AG20443 (cell line): ENCODE results near the gene KCTD11.
A peak's percentile ranks its signal among the peaks of the same experiment; 100 is the strongest.

Experiments
- DNase-seq: peaks from one replicate; pipeline ENCODE4 v3.0.0; 2012; ENCODE audit warnings: low spot score, mixed read lengths

KCTD11 gene

DNA sequence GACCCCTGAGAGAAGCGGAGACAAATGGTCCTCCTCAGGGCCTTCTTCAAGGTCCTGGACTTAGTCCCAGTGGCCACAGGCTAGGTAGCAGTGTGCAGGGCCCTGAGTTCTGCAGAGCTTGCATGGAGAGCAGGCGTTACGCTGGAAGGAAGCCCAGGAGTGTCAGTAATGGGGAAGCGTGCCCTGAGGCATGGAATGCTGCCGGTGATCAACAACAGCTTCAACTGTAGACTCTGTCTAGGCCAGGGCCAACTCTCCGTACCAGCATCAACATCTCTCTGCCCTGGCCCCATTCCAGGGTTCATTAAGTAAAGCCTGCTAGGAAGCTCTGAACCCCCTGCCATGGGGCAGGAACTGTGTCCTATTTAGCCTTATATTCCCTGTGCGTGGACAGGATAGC, 28.4 kb downstream of the KCTD11 start:
- DNase-seq = peak; percentile 82

DNA sequence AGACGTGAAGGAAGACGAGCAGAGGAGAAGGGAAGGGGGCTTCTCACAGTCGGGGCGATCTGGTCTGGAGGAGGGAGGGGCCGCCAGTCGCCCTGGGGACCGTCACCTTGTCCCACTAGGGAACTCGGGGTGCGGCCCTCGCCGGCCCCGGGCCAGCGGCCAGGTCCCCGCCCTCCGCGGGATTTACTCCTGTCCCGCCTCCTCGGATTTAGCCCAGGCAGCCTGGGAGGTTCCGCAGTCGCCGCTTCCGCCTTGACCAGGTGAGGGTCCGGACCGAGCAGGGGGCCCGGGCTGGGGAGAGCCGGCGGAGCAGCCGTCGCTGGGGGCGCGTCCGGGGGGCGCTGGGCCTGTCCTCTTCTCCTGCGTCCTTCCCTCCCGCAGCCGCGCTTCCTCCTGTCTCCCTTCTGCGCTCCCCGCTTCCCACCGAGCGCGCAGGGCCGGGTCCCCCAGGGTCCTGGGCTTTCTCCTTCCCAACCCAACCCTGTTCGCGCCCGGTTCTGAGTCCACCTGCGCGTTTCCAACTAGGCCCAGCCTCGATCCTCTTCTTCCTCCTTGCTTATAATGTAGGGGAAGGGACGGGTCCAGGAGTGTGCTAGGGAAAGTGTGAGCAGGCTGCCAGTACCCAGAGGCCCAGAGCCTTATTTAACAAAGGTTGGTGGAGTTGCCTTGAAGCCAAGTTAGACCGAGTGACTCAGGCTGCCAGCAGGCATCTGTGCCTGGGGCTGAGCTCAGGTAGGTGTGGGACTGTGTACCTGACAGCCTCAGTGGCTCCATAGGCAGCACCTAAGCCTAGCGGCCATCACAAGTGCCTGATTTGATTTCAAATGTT, 29.1 kb downstream of the KCTD11 start, which contains the start of gene TNK1:
TNK1 (plus strand) TSS at position 235 of the 829 bp plus-strand sequence. CDS start 1,838 bp downstream, outside the sequence.
- peak; percentile 69 for DNase-seq

DNA sequence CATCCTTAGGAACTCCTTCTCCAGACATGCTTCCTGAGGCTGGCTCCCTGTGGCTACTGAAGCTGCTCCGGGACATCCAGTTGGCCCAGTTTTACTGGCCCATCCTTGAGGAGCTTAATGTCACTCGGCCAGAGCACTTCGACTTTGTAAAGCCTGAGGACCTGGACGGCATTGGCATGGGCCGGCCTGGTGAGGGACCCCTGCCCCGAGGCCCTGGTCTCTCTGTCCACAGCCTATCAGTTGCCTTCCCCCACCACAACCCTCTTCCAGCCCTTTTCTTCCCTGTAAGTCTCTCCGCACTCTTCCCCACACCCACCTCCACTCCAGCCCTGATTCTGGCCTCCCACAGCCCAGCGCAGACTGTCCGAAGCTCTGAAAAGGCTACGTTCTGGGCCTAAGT, 30.9 kb downstream of the KCTD11 start:
- no peak for DNase-seq

DNA sequence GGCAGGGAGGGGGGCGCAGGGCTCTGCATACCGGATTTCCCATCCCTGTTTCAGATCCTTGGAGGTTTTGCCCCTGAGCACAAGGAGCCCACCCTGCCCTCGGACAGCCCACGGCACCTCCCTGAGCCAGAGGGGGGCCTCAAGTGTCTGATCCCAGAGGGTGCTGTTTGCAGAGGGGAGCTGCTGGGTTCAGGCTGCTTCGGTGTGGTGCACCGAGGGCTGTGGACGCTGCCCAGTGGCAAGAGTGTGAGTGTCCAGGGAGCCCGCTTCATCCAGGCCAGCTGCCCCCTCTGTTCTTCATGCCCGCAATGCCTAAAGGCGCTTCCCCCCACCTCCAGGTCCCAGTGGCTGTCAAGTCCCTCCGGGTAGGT, 31.4 kb downstream of the KCTD11 start:
- DNase-seq = no peak

DNA sequence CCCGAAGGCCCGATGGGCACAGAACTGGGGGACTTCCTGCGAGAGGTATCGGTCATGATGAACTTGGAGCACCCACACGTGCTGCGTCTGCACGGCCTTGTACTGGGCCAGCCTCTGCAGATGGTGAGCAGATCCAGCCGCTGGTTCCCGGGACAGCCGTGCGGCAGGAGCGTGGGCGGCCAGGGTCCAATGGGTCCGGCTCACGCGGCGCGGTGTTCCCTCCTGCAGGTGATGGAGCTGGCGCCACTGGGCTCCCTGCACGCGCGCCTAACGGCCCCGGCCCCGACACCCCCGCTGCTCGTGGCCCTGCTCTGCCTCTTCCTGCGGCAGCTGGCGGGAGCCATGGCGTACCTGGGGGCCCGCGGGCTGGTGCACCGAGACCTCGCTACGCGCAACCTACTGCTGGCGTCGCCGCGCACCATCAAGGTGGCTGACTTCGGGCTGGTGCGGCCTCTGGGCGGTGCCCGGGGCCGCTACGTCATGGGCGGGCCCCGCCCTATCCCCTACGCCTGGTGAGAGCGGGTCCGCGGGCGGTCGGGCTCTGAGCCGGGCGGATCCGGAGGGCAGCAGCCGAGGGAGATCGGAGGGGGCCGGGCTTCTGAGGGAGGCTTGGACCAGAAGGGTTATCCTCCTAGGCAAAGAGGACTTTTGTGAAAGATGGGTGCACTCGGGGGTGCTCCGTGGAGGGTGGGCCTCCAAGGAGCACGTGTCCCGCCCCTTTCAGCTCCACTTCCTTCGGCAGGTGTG, 32.0 kb downstream of the KCTD11 start:
- peak; percentile 73 for DNase-seq

DNA sequence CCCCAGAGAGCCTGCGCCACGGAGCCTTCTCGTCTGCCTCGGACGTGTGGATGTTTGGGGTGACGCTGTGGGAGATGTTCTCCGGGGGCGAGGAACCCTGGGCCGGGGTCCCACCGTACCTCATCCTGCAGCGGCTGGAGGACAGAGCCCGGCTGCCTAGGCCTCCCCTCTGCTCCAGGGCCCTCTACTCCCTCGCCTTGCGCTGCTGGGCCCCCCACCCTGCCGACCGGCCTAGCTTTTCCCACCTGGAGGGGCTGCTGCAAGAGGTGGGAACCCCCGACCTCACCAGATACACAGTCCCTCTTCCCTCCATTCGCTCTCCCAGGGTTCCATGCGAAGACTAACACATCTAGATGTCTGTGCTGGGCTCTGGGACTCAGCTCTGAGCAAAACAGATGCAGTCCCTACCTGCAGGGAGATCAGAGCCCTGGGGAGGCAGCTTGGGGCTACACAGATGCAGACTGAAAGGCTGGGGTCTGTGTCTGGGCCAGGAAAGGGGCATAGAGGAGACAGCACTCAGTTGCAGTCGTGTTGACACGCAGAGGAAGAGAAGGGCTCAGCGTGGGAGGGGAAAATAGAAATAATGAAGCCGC, 32.6 kb downstream of the KCTD11 start:
- no peak for DNase-seq

DNA sequence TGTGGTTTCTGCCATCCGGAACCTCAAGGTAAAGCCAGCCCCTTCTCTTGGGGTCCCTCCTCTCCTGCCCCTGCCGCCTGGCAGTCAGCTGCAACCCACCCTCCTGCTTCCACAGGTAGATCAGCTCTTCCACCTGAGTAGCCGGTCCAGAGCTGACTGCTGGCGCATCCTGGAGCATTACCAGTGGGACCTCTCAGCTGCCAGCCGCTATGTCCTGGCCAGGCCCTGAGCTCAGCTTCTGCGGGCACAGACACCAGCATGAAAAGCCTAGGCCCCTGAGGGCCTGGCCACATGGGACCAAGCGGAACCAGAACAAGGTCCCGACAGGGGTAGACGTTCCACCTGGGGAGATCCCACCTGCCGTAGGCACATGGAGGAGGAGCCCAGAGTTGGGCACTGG, 36.9 kb downstream of the KCTD11 start:
- DNase-seq = no peak

DNA sequence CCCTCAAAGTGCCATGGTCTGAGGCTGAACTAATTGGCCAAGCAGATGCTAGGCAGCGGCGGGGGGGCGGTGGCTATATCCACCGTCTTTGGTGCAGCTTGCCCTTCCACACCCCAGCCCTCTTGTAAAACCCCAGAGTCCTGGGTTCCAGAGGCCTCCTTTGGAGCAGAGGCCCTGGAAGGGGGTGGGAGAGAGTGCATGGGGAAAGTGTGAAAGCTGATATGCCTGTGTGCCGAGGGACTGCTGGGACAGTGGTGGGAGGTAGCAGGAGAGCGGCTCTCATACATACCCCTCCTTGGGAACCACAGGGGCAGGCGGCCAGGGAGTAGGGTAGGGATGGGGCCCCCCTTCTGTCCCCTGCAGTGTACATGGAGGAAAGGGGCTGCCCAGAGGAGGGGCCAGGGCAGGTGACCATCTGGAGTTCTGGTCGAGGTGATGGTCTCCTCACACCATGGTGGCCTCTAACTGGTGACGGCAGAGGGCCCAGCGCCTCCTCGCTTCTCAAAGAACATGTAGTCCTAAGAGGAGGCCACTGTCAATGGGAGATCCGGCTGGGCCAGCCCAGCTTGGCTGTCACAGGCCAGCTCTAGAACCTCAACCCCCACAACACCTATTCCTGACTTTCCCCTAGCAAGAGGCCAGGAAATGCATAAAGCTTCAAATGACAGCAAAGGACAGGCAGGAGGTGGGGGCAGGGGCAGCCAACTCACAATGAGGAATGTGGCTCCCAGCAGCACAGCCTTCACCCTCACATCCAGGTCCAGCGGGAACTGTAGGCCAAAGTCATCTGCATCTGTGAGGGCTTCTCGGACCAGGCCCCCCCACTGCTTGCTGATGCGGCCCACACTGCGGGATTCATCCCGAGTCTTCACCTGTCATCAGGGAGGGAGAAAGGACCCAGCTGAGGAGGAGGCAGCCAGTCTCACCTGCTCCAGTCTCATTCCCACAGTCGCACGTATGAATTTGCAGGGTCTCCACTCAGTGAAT, 38.3 kb downstream of the KCTD11 start:
- no peak for DNase-seq

DNA sequence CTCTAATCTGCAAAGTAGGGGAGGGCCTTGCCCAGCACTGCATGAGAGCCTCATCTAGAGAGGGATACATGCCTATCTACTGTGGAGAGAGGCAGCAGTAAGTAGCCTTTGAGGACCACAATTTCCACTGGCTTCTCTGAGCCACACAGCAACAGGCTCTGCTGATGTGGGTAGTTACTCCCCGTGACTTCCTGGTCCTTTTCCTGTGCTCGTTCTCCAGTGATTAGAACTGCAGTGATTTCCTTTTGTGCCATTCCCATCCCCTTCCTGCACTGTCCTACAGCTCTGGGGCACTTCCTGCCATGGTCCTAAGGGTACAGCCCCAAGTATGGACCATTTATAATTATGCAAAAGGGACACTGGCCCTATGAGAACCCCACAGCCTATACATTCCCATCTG, 39.3 kb downstream of the KCTD11 start:
- no peak for DNase-seq

DNA sequence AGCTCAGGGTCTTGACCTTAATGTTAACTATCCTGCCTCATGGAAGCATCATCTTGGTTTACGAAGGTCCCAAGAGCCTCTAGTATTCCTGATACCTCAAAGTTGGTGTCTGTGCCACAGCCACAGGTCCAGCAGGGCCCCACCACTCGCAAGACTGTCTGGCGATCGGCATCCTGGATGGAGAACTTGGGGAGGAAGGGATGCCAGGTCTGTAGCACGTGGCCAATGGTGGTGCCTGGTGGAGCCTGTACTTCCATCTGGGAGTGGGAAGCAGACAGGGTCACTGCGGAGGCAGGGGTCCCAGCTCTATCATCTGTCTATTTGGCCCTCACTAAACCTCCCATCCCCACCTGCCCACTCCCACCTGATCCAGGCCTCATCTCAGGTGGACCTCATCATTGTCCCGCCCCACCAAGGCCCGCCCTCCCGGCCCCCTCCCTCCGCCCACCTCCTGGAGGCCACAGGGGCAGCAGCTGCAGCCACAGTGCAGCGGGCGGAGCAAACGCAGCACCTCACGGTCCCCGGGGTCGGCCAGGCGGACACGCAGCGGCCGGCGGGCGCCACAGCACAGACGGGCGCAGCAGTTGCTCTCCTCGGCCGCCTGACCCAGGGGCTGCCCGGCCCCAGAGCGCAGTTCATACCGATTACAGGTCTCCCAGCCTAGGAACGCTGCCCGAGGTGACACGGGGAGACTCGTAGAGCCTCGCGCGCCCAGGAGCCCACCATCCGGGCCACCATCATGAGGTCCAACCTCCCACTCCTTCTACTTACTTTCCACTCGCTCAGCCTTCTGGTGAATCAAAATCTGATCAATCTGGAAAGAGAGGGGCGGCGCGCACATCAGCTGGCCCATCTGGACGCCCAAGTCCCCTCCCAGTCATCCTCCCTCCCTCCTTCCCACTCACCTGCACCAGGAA, 41.0 kb downstream of the KCTD11 start:
- no peak for DNase-seq

DNA sequence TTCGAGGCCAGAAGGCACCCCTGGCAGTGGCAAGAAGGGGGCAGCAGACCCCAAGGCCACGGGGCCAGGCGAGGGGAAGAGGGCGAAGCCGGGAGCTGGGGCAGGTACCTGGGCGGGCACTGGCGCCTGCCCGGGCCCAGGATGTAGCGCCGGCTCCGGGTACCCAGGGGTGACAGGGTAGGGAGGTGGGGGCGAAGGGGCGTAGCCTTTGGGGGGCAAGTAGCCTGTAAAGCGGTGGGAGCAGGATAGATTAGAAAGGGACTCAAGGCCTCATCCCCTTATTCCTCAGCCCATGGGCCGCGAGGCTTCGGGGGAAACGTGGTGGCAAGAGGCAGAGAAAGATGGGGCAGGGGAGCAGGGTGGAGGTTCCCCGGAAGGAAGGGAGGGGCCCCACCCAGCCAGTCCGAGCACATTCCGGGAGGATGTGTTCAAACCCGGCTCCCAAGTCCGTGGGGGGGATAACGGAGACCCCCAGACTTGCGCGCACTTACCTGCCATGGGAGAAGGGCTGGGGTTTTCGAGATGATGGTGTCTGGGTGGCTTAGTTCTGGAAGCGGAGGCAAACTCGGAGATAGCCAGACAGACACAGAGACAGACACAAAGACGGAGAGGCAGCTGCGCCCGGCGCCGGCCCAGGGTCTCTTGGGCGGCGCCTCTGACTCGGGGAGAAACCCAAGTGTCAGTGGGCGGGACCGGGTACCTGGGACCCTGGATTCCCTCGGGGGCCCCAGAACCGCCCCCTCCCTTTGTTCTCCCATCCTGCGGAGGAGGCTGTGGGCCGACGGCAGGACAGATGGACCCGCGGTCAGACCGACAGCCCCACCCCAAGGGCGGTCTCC, 41.9 kb downstream of the KCTD11 start:
- peak; percentile 47 for DNase-seq

DNA sequence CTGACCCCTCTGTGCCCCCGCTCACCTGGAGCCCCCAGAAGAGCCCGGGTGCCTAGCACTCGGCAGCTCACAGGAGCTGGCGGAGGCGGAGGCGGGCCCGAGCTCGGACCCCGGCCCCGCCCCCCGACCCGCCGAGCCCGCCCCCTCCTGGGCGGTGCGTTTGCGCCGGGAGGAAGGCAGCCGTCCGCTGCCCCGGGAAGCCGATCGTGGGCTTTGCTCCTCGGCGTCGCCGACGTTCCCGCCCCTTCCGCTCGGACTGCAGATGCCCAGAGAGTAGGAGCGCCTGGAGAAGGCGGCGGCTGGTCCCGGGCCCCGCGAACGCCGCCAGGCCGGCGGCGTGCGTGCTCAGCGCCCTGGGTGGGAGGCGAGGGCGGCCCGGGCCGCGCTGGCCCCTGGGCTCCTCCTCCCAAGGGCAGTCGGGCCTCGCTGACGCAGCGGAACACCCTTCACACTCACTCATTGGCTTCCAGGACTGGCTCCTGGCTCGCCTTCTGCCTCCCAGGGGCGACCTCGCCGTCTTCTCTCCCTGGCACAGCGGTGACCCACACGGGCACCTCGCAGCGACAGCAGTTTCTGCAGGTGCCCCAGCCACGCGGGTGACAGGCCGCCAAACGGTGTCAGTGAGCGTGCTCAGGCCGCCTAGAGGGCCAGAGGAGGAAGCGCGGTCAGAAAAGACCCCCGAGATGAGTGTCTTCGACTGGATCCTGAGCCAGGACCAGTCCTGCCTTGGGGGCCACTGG, 42.7 kb downstream of the KCTD11 start, which contains the start of gene PLSCR3:
PLSCR3 (minus strand) TSS at position 74 of the 740 bp plus-strand sequence. CDS start 415 bp downstream, outside the sequence.
- DNase-seq = peak; percentile 96

DNA sequence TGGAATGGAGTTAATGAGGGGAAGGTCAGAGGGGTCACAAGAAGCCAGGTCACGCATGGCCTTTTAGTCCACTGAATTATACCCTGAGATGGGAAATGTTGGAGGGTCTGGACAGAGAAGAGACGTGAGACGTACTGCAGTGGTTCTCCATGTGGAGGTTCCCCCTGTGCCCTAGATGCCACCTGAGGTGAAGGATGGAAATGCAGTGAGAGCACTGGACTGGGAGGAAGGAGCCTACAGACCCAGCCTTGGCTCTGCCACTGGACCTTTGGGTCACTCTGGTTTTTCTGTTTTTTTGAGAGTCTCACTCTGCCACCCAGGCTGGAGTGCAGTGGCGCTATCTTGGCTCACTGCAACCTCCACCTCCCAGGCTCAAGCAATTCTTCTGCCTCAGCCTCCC, 44.2 kb downstream of the KCTD11 start:
- no peak for DNase-seq

DNA sequence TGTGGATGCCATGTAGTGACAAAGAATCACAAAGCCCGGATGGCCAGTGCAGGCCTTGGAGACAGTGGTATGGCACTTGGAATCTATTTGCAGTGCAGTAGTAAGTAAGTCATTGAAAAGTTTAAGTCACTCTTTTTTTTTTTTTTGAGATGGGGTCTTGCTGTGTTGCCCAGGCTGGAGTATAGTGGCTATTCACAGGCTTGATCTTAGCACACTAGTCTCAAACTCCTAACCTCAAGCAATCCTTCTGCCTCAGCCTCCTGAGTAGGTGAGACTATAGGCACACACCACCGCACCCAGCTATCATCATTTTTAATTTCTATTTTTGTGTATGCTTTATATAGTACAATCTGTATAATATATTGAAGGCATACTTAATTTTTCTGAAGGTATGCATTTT, 46.6 kb downstream of the KCTD11 start:
- DNase-seq = no peak

DNA sequence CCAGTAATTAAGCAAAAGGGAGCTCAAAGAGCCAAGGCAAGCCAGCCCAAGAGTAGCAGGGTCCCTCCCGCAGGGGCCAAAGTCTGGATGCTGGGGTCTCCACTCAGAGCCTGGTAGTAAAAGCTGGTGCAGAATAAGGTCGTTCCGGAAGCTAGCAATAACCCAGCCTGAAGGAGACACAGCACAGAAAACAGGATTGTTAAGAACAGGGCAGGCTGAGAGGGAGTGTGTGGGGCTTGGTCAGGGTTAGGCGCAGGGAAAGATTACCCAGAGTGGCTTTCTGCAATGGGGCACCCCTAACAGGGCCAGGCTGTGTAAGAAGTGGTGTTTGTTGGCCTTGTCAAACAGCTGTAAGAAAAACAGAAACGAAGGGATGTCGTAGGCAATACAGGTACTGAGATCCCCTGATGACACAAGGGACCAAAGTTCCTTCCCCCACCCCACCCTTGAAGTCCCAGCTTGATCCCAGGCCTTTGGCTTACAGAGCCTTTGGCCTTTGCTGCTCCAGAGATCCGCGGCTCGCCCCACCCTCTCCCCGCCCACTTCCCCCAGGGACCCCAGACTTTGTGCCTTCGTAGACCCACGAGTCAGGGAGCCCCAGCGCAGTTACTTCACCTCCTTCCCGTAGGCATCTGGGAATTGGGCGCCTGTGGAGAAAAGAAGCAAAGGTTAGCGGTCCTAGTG, 51.2 kb downstream of the KCTD11 start:
- peak; percentile 36 for DNase-seq

DNA sequence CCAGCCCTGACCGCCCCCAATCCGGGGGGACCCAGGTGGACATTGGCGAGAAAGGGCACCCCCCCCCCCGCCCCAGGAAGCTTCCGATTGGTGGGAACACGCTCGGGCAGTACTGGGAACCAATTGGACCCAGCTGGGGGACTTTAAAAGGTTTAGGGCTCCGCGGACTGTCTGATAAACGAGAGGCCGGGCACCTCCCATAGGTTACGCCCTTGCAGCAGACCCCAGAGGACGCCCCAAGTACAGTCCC, 51.7 kb downstream of the KCTD11 start:
- peak; percentile 78 for DNase-seq

DNA sequence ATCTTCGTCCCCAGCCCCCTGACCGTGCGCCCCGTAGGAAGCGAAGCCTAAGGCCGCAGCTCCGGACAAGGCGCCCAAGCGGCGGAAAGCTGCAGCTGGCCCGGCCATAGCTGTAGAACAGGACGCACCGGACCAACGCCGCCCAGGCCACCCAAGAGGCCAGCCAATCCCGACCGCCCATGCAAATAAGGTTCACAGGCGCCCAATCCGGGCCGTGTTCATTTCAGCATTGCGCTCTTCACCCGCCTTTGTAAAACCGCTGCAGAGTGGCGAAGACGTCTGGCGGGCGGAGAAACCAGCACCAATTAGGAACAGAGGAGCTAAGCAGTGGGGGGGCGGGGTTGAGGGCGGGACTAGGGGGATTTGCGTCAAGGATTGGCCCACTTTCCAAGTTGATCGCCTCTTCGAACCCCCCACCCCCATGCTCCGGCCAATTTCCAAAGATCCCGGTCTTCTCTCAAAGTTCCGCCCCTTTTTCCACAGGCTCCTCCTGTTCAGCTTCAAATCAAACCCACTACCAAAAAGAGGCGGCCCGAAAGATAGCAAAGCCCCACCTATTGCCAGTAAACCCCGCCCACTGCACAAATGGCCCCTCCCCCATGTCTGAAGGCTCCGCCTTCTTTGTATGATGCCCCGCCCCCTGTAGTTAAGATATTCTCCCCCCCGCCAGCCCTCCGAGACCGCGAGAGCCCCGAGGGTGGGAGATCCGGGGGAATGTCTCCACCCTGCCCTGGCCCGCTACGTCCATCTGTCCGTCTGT, 52.2 kb downstream of the KCTD11 start, which contains the start of gene TMEM256:
TMEM256 (minus strand) TSS at position 121 of the 760 bp plus-strand sequence; CDS start at position 108, 13 bp downstream.
- DNase-seq = peak; percentile 95
